ENCODE results near the gene ASZ1.

- TF ChIP-seq POLR2A (IDR thresholded peaks at IDR 0.05; ENCODE audit: low read depth, low read length) (no peak), POLR2AphosphoS5 (IDR thresholded peaks at IDR 0.05; ENCODE audit: low read depth, low read length) (no peak), TAF1 (IDR thresholded peaks at IDR 0.05; ENCODE audit: borderline replicate concordance, low read depth, low read length) (no peak)
These were observed 37.4 kb downstream of the ASZ1 start for GRCh38 chr7:117389871-117390270.
